HG02852 (cell line): ENCODE data around the gene PRKN.

Experiments used
- ATAC-seq: cut with Tn5 transposase; IDR thresholded peaks from one replicate; pipeline ENCODE4 v1.9.1; 2021; ENCODE audit warnings: mild to moderate bottlenecking, moderate library complexity; ENCODE audit not compliant: unreplicated experiment

Gene PRKN

GRCh38 chr6:162336359-162336758, 391.2 kb downstream of the PRKN start:
- ATAC-seq, result no peak

GRCh38 chr6:162332365-162332764, 395.2 kb downstream of the PRKN start:
- no peak for ATAC-seq

GRCh38 chr6:162331911-162332310, 395.7 kb downstream of the PRKN start:
- ATAC-seq, result no peak

DNA sequence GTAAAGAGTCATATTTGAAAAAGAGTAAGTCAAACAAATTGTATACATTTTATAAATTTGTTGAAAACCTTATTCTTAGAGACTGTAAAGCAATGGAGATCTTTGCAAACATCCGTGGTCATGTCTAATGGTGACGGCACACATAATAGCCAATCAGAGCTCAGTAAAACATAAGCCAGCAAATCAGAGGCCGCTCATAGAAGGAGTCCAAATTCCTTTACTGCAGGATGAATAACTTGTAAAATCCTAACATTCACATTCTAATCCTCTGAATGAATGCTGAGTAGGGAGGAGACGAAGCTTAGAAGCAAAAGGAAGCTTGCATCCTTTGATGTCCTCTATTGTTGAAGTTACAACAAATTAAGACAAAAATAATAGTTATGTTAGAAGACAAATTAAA, 401.7 kb downstream of the PRKN start:
- ATAC-seq, result no peak

DNA sequence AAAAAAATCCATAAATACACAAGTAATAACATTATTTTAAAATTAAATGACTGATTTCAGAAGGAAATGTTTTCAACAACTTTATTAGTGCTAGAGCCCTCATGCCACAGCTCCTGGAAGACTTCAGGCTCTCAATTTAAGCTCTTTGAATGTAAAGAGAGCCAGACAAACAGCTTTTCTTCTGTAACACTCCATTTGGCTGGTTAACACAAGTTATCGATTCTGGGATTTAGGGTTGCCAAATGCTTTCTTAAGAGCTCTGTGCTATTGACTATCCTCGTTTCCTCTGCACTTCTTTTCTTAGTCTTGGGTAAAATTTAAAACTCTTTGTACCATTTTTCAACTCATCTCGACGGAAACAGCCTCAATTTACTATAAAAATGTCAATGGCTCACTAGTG, 402.5 kb downstream of the PRKN start:
- ATAC-seq, result no peak

DNA sequence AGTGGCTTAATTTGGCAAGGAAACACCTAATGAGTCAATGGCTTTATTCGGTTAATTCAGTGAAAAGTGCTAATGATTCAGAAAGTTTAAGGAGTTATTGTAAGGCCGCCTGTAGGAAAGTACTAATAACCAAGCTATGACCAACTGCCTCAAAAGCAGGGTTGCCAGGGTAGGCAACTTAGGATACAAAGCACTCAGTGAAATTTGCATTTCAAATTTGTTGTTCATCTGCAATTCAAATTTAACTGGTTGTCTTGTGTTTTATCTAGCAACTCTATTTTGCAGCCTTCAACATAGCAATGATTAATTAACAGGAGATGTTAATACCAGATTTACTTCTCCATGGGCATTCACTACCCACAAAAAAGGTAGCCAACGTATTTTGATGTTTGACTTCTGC, 412.3 kb downstream of the PRKN start:
- ATAC-seq, result no peak

DNA sequence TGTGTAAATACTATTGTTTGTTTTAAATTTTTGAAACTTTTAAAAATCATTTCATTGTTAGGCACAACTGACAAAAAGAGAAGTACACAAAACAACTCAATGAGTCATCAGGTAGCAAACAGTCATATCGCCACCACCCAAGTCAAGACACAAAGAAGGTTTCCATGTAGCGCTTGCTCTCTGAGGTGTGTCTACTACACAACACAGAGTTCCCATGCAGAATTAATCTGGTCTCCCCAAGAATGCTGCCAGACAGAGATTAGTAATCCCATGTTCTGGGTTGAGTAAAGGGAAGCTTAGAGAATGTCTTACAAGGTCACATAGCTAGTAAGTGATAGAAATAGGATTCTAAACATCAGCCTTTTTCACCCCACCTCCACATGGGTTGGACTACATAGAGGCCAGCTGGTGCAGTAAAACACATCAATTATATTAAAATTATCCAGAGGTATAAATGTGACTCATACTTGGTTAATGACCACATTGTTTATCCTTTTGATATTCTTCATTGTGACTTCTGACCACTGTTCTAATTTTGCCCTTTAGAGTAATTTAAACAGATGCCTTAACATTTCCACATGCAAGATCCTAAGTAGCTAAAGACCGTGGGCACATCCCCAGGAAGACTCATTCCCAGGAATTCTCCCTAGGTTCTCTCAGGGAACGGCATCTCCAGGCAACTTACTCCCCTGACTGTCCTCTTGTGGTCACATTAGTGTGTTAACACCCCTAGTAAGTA, 413.5 kb downstream of the PRKN start:
- ATAC-seq, result no peak

DNA sequence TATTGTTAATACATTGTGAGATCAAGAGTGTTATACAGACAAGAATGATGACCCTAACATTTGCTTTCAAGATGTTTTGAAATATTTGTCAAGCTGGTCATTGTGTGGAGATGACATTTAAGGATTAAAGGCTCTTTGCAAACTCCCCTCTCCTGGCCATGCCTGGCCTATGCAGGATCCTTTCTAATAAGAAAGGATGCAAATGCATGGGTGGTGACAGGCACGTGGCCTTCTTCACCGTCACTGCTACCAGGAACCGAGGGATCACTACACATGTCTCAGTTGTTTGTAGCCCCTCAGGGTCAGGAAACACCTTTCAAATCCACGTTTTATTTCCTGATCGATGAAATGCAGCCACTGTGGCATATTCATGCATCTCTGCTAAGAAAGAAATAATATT, 419.7 kb downstream of the PRKN start:
- no peak for ATAC-seq

DNA sequence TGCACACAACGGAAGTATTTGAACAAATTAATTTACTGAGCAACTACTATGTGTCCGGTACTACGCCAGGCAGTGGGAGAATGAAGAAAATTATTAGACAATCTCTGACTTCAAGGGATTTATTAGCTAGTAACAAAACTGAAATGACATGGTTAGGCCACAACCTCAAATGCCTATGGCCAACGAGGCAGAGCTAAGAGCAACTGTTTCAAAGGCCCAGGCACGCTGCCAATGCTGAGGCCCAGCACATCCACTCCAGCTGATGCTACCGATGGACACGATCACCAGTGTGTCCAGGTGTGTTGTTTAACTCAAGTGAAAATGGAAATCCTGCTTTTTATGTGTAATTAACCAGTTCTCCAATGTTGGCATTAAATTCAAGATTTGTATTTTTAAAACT, 420.9 kb downstream of the PRKN start:
- no peak for ATAC-seq

DNA sequence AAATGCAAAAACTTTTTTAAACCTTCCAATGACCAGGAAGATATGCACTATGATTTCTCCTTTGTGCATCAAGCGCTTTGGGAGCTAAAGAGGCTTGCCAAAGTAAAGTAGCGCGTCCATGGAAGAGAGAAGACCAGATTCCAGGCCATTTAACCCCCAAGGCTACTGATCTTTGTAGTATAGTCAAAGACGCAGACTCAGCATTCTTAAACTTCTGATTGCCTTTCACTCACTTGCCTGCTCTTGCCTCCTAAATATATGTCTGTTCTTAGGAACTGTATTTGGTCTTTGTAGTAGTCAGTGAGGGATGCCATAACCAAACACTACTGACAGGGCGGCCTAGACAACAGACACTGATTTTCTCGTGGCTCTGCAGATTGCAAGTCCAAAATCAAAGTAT, 426.4 kb downstream of the PRKN start:
- ATAC-seq, result no peak

- no peak for ATAC-seq
Measured at GRCh38 chr6:162294029-162294428, 433.5 kb downstream of the PRKN start.

DNA sequence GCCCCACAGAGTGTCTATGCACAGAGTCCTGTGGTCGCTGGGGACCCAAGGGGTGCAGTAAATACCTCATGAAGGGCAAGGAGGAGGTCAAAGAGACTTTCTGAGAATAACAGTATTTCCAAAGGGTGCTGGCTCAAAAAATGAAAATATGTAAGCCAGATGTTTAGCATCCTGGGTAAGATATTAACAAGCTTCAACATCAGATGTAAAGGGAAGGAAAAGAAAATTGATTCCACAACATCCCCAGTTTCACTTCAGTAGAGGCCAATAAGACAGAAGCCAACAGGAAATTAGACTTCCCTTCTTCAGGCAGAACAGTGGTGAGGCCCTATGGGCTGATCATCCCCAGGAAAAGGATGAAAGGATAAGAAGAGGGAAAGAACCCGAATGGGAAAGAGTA, 434.7 kb downstream of the PRKN start:
- ATAC-seq, result no peak

DNA sequence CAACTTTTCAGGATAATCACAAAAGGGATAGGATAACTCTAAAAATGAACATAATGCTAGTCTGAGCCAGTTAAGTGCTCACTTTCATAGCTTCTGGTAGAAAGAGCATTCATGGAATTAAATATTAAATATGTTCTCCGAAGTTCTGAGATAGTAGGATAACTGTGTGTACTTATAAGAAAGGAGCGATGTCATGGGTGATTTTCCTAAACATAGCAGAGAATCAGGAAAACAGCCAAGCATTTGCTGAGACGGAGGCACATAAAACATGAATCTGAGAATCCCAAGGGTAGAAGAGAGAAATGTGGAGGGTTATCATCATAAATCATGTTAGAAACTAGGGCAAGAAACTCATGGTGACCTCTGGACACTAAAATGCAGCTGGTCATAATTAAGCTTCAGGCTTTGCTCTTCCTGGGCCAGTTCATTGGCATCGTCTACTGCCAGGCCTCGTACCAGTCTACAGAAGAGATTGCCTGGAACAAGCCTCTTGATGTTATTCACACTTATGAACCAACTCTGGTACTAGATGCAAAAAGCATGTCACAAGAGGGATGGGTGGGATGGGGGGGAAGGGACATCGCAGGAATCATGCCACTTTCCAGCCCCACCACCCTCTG, 436.6 kb downstream of the PRKN start:
- no peak for ATAC-seq

GRCh38 chr6:162289972-162290371, 437.6 kb downstream of the PRKN start:
- ATAC-seq, result no peak

DNA sequence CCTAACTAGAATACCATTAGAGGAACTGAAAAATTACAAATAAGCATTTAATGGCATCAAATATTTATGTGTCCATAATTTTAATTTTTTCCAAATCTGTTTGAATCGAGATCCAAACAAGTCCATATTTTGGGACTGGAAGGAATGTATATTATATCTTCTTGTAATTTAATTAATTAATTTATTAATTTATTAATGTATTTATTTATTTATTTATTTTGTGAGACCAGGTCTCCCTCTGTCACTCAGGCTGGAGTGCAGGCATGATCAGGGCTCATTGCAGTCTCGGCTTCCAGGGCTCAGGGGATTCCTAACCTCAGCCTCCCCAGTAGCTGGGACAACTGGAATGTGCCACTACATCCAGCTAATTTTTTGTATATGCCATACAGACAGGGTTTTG, 453.6 kb downstream of the PRKN start:
- no peak for ATAC-seq

- ATAC-seq, result no peak
Measured at GRCh38 chr6:162271922-162272321, 455.6 kb downstream of the PRKN start.

DNA sequence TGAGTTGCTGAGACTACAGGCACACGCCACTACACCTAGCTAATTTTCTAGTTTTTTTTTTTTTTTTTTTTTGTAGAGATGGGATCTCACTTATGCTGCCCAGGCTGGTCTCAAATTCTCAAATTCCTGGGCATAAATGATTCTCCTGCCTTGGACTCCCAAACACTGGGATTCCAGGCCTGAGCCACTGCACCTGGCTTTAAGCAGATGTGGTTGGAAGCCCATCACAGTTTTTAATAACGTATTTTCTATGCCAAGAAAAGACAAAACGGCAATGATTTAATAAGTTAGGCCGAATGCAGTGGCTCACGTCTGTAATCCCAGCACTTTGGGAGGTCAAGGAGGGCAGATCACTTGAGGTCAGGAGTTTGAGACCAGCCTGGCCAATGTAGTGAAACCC, 456.6 kb downstream of the PRKN start:
- no peak for ATAC-seq

DNA sequence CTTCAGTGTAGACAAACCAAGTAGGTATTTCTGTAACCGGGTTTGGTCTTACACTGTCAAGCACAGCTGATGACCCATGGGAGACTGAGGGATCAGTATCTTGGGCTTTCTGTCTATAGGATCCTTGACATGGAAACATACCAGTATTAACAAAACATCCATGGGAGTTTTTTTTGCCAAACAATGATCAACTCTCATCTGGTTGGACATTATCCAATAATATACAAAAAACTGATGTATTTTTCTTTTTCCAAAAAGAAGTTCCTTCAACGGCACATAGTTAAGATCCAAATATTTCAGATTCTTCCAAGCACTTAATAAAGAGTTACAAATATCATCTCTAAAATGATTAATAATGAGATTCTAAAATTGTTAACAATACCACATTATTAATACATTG, 459.9 kb downstream of the PRKN start:
- no peak for ATAC-seq

- no peak for ATAC-seq
Measured at GRCh38 chr6:162267126-162267525, 460.4 kb downstream of the PRKN start.

GRCh38 chr6:162264581-162264980, 463.0 kb downstream of the PRKN start:
- ATAC-seq, result no peak

DNA sequence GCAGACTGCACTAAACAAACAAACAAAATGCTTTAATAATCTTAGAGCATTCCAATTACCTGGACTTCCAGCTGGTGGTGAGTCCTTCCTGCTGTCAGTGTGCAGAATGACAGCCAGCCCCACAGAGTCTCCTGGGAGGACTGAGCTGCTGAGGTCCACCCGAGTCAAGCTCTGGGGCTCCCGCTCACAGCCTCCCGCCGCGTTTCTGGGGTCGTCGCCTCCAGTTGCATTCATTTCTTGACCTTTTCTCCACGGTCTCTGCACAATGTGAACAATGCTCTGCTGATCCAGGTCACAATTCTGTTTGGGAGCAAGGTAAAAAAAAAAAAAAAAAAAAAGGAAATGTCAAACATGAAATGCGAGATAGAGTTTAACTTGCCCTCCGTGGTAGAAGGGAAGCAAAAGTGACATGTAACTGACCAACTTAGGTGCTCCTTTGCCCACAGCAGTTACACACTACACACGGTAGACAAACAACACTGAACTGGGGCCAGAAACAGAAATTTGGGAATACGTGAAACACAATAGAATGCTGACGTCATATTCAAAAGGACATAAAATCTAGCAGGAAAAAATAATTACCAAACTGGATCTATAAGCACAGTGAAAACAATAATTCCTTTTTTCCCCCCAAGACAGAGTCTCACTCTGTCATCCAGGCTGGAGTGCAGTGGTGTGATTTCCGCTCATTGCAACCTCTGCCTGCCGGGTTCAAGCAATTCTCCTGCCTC, 464.9 kb downstream of the PRKN start:
- ATAC-seq, result no peak

GRCh38 chr6:162261598-162261997, 466.0 kb downstream of the PRKN start:
- ATAC-seq, result no peak
